GM12801 (cell line): ENCODE results near the gene SMARCC1.

Experiments
- TF ChIP-seq, protein P1 (sequence below): IDR thresholded peaks from one replicate; pipeline ENCODE4 v1.5.1; 2011; ENCODE audit warnings: control low read depth; ENCODE audit not compliant: insufficient read length; ENCODE audit errors: extremely low read depth

Gene SMARCC1

DNA sequence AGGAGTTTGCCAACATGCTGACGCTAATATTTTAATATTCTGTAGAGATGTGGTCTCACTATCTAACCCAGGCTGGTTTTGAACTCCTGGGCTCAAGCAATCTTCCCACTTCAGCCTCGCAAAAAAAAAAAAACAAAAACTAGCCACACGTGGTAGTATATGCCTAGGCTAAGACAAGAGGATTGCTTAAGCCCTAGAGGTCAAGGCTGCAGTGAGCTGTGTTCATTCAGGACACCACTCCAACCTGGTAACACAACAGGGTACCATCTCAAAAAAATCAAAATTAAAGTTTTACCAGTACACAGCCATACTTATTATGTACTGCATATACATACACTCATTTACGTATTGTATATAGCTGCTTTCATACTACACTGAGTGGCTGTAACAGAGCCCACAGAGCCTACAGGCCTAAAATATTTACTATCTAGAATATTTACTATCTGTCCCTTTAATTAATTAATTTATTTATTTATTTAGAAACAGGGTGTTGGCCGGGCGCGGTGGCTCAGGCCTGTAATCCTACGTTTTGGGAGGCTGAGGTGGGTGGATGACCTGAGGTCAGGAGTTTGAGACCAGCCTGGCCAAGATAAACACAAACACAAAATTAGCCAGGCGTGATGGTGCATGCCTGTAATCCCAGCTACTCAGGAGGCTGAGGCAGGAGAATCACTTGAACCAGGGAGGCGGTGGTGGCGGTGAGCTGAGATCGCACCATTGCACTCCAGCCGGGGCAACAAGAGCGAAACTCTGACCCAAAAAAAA lies 23.2 kb downstream of the SMARCC1 start:
- TF ChIP-seq, protein P1, sequence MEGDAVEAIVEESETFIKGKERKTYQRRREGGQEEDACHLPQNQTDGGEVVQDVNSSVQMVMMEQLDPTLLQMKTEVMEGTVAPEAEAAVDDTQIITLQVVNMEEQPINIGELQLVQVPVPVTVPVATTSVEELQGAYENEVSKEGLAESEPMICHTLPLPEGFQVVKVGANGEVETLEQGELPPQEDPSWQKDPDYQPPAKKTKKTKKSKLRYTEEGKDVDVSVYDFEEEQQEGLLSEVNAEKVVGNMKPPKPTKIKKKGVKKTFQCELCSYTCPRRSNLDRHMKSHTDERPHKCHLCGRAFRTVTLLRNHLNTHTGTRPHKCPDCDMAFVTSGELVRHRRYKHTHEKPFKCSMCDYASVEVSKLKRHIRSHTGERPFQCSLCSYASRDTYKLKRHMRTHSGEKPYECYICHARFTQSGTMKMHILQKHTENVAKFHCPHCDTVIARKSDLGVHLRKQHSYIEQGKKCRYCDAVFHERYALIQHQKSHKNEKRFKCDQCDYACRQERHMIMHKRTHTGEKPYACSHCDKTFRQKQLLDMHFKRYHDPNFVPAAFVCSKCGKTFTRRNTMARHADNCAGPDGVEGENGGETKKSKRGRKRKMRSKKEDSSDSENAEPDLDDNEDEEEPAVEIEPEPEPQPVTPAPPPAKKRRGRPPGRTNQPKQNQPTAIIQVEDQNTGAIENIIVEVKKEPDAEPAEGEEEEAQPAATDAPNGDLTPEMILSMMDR: no peak

DNA sequence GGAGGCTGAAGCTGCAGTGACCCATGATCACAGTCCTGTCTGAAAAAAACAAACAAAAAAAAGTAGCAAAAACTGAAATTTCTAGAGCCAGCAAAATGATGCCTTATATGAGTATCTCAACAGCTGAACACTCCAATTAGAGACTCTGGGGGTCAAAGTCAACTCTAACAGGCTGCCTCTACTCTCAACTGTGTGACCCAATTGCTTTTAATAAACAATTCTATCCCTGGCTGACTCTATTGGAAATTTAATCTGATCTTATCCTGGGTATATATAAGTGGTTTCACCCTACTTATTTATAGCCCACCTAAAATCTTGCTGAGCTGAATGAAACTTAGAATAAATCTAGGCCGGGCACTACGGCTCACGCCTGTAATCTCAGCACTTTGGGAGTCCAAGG lies 29.0 kb downstream of the SMARCC1 start:
- TF ChIP-seq, protein P1: no peak

DNA sequence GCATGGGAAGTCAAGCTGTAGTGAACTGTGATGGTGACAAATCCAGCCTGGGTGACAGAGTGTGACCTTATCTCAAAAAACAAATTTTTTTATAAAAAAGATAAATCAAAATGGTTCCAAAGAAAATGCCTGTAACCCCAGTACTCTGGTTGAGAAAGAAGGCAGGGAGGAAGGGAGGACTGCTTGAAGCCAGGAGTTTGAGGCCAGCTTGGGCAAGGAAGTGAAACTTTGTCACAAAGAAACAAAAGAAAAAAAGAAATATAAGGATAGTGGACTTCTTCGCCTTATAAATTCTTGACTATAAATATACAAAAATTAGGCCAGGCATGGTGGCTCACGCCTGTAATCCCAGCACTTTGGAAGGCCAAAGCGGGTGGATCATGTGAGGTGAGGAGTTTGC lies 34.1 kb downstream of the SMARCC1 start:
- TF ChIP-seq, protein P1: no peak

DNA sequence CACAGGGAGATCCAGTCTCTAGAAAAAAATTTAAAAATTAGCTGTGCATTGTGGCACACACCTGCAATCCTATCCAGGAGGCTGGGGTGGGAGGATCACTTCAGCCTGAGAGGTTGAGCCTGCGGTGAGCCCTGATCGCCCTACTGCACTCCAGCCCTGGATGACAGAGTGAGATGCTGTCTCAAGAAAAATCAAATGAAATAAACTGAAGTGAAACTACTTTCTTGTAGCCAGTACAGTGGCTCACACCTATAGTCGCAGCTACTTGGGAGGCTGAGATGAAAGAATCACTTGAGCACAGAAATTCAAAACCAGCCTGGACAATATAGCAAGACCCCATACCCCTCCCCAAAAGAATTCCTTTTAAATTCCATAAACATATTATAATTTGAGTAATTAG lies 35.4 kb downstream of the SMARCC1 start:
- TF ChIP-seq, protein P1: no peak

DNA sequence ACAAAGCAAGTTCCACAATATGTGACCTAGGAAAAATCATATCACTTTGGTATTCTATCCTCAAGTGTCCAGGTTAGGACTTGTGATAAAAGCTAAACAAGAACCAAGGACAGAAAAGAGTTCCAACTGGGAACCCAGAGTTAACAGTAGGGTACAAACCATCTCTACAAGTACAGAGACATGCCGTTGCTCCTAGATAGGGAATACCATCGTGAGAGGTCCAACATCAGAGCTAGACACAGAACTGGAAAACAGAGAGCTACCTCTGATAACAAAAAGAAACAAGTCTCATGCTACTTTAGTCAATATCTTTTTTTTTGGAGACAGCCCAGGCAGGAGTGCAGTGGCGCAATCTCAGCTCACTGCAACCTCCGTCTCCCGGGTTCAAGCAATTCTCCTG lies 37.8 kb downstream of the SMARCC1 start:
- TF ChIP-seq, protein P1: no peak

DNA sequence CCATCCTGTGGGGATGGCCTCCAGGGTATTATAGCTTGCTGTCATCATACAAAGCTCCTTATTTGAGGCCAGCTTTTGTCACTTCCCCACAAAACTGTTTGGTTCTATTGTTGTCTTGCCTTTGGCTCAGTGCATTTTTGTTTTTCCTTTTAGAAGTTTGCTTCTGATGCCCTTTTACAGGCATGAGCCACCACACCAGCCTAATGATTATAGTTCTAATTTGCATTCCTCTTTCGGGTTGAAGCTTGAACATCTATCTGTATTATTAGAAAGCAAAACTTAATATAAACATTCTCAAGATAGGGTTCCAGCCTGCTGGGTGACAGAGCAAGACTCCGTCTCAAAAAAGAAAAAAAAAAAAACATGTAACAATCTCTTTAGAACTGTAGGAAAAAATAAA lies 39.8 kb downstream of the SMARCC1 start:
- TF ChIP-seq, protein P1: no peak

DNA sequence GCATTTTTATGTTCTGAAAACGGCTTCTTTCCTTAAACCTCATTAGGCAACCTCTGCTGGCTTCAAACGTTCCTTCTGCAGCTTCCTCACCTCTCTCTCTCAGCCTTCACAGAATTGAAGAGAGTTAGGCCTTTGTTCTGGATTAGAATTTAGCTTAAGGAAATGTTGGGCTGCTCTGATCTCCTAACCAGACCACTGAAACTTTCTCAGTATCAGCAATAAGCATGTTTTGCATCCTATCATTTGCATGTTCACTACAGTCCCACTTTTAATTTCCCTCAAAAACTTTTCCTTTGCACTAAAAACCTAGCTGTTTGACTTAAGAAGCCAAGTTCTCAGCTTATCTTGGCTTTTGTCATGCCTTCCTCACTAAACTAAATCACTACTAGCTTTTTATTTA lies 49.5 kb downstream of the SMARCC1 start:
- TF ChIP-seq, protein P1: no peak
